Transverse colon (tissue), 3 donors: ENCODE measurements around the gene CFAP410.

Source experiments
- EP300 ChIP-seq: sonication (generic); formaldehyde crosslinking; IDR thresholded peaks from one replicate; pipeline ENCODE4 v1.6.1; 2017; ENCODE audit warnings: antibody characterized with exemption, low read depth
- POLR2A ChIP-seq: fragments of 450-650 bp; IDR thresholded peaks from one replicate; pipeline ENCODE4 v1.6.1; 2016; ENCODE audit warnings: antibody characterized with exemption, mild to moderate bottlenecking, moderate library complexity
- TF ChIP-seq, protein P1 (sequence below), 5 experiments: fragments of 200-600 bp in 3 of 5; fragments of 450-650 bp in 2 of 5; sonication (generic) in 3 of 5; IDR thresholded peaks; 1 replicate in 2 of 5; 2 replicates in 3 of 5; pipeline ENCODE4 v1.5.1; 2016 to 2017; ENCODE audit warnings: antibody characterized with exemption in 5 of 5, inconsistent platforms in 3 of 5, mild to moderate bottlenecking in 2 of 5, moderate library complexity in 1 of 5

DNA sequence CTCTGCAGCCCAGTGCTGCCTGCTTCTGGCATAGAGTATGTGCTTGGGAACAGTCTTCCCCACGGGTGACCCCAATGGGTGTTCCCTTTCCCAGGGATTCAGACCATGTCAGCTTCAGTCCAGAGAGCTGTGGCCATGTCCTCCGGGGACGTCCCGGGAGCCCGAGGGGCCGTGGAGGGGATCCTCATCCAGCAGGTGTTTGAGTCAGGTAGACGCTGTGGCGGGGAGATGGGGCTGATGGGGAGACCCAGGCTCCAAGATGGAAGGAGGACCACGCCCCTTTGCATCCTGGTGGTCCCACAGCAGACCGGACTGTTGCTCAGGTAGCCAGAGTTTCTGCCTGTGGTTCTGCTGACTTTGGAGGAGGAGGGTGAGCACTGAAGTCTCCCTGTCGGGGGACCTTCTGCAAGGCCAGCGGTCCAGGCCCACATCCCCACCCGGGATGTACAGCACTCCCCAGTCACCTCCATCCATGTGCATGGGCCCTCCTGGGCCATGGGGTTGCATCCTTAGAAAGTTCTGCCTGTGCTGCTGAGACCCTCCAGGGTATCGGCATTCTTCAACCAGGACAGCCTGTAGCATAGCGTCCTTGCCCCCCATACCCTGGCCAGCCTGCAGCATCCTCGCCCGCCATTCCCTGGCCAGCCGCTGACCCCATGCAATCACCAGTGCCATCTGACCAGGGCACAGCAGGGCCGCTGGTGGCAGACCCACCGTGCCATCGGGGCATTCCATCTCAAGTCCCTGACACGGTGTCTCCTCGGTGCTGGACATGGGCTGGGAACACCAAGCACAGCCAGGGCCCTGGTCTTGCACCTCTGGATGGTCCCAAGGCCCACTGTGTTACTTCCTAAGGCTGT, 50.7 kb downstream of the CFAP410 start:
- TF ChIP-seq, protein P1, sequence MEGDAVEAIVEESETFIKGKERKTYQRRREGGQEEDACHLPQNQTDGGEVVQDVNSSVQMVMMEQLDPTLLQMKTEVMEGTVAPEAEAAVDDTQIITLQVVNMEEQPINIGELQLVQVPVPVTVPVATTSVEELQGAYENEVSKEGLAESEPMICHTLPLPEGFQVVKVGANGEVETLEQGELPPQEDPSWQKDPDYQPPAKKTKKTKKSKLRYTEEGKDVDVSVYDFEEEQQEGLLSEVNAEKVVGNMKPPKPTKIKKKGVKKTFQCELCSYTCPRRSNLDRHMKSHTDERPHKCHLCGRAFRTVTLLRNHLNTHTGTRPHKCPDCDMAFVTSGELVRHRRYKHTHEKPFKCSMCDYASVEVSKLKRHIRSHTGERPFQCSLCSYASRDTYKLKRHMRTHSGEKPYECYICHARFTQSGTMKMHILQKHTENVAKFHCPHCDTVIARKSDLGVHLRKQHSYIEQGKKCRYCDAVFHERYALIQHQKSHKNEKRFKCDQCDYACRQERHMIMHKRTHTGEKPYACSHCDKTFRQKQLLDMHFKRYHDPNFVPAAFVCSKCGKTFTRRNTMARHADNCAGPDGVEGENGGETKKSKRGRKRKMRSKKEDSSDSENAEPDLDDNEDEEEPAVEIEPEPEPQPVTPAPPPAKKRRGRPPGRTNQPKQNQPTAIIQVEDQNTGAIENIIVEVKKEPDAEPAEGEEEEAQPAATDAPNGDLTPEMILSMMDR (IDR thresholded peaks at IDR 0.05), result no peak
- TF ChIP-seq POLR2A (no peak), EP300 (no peak)
